ENCODE data around the gene TFF3.

TFF3 gene

DNA sequence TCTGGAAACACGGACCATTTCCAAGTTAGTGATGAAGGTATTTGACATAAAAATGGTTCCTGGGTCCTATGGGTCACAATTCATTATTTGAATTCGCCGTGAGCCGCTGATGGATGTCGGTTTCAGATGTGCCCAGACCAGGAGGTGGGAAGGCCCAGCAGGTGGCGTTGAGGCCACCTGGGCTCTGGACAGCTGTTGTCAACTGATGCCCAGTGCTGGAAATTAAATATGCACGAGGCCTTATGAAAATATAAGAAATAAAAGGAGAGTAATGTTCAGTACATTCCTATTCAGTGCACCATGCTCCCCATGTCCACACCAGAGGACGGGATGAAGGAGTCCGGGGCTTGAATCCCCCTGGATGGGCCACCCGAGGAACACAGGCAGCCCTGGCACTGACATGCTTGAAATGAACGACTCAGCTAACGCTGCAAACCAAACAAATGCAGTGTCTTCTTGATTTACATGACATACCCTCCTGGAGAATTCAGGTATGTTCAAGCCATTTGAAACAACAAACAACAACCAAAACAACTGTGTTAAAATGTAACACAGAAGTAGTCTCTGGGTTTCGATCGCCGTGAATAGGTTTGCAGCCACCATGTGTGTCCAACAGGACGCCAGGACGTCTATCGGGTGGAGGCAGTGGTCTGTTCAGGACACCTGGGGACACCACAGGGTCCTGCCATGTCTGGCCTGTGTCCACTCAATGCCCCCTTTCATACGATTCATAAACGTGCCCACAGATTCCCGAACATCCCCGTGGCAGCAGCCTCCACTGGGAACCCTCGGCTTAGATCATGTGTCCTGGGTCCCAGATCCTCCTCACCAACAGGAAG lies 6.1 kb downstream of the TFF3 start:
- peaks cover 11% of the 10 kb centered on the region; the same call in 1 of the 2 replicates for H3K79me2 ChIP-seq (ENCODE audit: insufficient read depth, low read length)
- H3F3A ChIP-seq (ENCODE audit: low read depth) = no peaks in the 10 kb centered on the region
- H3K27me3 ChIP-seq (ENCODE audit: insufficient read depth, low read length, poor library complexity, severe bottlenecking) = no peaks in the 10 kb centered on the region
- TF ChIP-seq EZH2phosphoT487 (IDR thresholded peaks at IDR 0.05; ENCODE audit: borderline replicate concordance) = no peak
- TF ChIP-seq, protein P1, sequence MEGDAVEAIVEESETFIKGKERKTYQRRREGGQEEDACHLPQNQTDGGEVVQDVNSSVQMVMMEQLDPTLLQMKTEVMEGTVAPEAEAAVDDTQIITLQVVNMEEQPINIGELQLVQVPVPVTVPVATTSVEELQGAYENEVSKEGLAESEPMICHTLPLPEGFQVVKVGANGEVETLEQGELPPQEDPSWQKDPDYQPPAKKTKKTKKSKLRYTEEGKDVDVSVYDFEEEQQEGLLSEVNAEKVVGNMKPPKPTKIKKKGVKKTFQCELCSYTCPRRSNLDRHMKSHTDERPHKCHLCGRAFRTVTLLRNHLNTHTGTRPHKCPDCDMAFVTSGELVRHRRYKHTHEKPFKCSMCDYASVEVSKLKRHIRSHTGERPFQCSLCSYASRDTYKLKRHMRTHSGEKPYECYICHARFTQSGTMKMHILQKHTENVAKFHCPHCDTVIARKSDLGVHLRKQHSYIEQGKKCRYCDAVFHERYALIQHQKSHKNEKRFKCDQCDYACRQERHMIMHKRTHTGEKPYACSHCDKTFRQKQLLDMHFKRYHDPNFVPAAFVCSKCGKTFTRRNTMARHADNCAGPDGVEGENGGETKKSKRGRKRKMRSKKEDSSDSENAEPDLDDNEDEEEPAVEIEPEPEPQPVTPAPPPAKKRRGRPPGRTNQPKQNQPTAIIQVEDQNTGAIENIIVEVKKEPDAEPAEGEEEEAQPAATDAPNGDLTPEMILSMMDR (conservative IDR thresholded peaks at IDR 0.05; ENCODE audit: low read length) = no peak; the same call in 1 of the 2 replicates
- H3K9me3 ChIP-seq (ENCODE audit: insufficient read depth, low read depth, low read length) = no peaks in the 10 kb centered on the region
- peaks cover 78% of the 10 kb centered on the region for H3K4me1 ChIP-seq (ENCODE audit: insufficient read depth, low read length, poor library complexity, severe bottlenecking)
- H3K4me2 ChIP-seq (ENCODE audit: low read depth, low read length, poor library complexity, severe bottlenecking) = peak overlapping the region; percentile 35
- H3K9ac ChIP-seq (ENCODE audit: low read depth, low read length, poor library complexity, severe bottlenecking) = no peak overlapping the region
- no peak overlapping the region for H3K4me3 ChIP-seq (ENCODE audit: low read length, poor library complexity, severe bottlenecking)
- no peaks in the 10 kb centered on the region for H3K36me3 ChIP-seq (ENCODE audit: insufficient read depth, low read length)
- no peaks in the 10 kb centered on the region for H4K20me1 ChIP-seq (ENCODE audit: insufficient read depth, low read length, poor library complexity, severe bottlenecking)
- no peak overlapping the region for H2AFZ ChIP-seq (ENCODE audit: low read length)
- H3K9me2 ChIP-seq (replicated peaks; ENCODE audit: low read depth, low read length) = no peaks in the 10 kb centered on the region

DNA sequence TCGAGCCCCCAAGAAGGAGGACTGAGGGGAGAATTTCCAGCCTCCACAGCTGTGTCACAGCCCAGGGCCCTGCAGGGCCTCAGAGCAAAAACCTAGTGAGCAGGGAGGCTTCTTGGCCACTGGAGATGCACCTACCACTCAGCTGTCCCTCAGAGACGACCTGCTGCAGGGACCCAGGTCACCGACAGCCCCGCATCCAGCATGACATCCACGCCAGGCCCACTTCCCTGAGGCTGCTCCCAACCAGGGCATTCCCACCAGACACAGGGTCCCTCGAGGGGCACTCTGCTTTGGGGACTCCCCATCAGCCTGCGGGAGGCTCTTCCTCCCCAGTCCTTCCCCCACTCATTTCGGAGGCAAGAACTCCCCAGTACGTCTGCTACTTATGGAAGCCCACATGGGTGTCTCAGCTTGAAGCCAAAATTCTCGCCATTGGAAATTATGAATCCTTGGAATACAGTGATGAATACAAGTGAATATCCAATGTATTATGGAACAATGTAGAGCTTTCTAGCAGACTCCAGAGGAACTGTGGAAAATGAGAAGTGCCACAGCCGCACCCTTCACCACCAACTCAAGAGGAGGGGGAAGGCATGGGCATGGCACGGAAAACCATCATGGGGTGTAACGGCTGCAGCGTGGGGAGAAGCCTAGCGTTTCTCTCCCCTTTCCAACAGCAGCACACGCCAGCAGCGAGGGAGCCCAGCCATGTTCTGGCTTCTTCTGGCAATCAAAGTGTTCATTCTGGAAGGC lies 6.9 kb downstream of the TFF3 start:
- no peak for TF ChIP-seq EZH2phosphoT487 (IDR thresholded peaks at IDR 0.05; ENCODE audit: borderline replicate concordance)
- Histone ChIP-seq H3K9me2 (replicated peaks; ENCODE audit: low read depth, low read length) (no peaks in the 10 kb centered on the region), H3K27me3 (ENCODE audit: insufficient read depth, low read length, poor library complexity, severe bottlenecking) (no peaks in the 10 kb centered on the region), H3K4me2 (ENCODE audit: low read depth, low read length, poor library complexity, severe bottlenecking) (peak overlapping the region; percentile 73), H3K9me3 (ENCODE audit: insufficient read depth, low read depth, low read length) (no peaks in the 10 kb centered on the region), H3F3A (ENCODE audit: low read depth) (no peaks in the 10 kb centered on the region), H3K9ac (ENCODE audit: low read depth, low read length, poor library complexity, severe bottlenecking) (peak overlapping the region; percentile 69), H3K4me3 (ENCODE audit: low read length, poor library complexity, severe bottlenecking) (no peak overlapping the region), H3K4me1 (ENCODE audit: insufficient read depth, low read length, poor library complexity, severe bottlenecking) (peaks cover 76% of the 10 kb centered on the region), H3K36me3 (ENCODE audit: insufficient read depth, low read length) (no peaks in the 10 kb centered on the region), H2AFZ (ENCODE audit: low read length) (no peak overlapping the region), H3K79me2 (ENCODE audit: insufficient read depth, low read length) (peaks cover 11% of the 10 kb centered on the region; the same call in 1 of the 2 replicates), H4K20me1 (ENCODE audit: insufficient read depth, low read length, poor library complexity, severe bottlenecking) (no peaks in the 10 kb centered on the region)

DNA sequence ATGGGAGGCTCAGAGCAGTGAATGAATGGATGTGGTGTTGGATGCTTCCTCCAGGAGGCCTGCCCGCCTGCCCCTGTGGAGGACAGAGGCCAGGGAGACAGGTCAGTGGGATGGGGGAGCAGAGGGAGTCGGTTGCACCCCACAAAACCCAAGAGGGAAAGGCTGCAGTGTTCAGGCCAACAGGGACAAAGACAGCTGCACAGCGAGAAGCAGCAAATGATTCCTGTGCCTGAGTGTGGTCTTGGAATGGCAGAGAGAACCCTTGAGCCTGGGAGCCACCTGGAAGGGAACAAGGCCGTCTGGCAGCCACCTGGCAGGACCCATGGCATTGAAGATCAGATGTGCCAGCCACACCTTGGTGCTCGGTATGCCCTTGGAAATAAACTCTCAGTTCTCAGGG lies 8.1 kb downstream of the TFF3 start:
- no peaks in the 10 kb centered on the region for H4K20me1 ChIP-seq (ENCODE audit: insufficient read depth, low read length, poor library complexity, severe bottlenecking)
- no peak overlapping the region for H2AFZ ChIP-seq (ENCODE audit: low read length)
- TF ChIP-seq EZH2phosphoT487 (IDR thresholded peaks at IDR 0.05; ENCODE audit: borderline replicate concordance) = no peak
- TF ChIP-seq, protein P1 (conservative IDR thresholded peaks at IDR 0.05; ENCODE audit: low read length) = no peak
- H3K4me1 ChIP-seq (ENCODE audit: insufficient read depth, low read length, poor library complexity, severe bottlenecking) = peaks cover 80% of the 10 kb centered on the region
- H3K4me3 ChIP-seq (ENCODE audit: low read length, poor library complexity, severe bottlenecking) = peak overlapping the region; percentile 45
- H3F3A ChIP-seq (ENCODE audit: low read depth) = no peaks in the 10 kb centered on the region
- H3K4me2 ChIP-seq (ENCODE audit: low read depth, low read length, poor library complexity, severe bottlenecking) = peak overlapping the region; percentile 73
- no peaks in the 10 kb centered on the region for H3K9me2 ChIP-seq (replicated peaks; ENCODE audit: low read depth, low read length)
- H3K27me3 ChIP-seq (ENCODE audit: insufficient read depth, low read length, poor library complexity, severe bottlenecking) = no peaks in the 10 kb centered on the region
- peak overlapping the region; percentile 69 for H3K9ac ChIP-seq (ENCODE audit: low read depth, low read length, poor library complexity, severe bottlenecking)
- H3K79me2 ChIP-seq (ENCODE audit: insufficient read depth, low read length) = peaks cover 11% of the 10 kb centered on the region; the same call in 1 of the 2 replicates
- H3K36me3 ChIP-seq (ENCODE audit: insufficient read depth, low read length) = no peaks in the 10 kb centered on the region
- no peaks in the 10 kb centered on the region for H3K9me3 ChIP-seq (ENCODE audit: insufficient read depth, low read depth, low read length)
